Stimulated activated CD8-positive, alpha-beta memory T cell treated with anti-CD3 and anti-CD28 coated beads, Interleukin-7, amount 100 ng/mL, for 24 hours (primary cell): Measurements from ENCODE around the gene PRRT4.

Experiments
- DNase-seq: peaks from one replicate; pipeline ENCODE4 v3.0.0-alpha.2; 2020; ENCODE audit warnings: low read depth

Gene PRRT4

DNA sequence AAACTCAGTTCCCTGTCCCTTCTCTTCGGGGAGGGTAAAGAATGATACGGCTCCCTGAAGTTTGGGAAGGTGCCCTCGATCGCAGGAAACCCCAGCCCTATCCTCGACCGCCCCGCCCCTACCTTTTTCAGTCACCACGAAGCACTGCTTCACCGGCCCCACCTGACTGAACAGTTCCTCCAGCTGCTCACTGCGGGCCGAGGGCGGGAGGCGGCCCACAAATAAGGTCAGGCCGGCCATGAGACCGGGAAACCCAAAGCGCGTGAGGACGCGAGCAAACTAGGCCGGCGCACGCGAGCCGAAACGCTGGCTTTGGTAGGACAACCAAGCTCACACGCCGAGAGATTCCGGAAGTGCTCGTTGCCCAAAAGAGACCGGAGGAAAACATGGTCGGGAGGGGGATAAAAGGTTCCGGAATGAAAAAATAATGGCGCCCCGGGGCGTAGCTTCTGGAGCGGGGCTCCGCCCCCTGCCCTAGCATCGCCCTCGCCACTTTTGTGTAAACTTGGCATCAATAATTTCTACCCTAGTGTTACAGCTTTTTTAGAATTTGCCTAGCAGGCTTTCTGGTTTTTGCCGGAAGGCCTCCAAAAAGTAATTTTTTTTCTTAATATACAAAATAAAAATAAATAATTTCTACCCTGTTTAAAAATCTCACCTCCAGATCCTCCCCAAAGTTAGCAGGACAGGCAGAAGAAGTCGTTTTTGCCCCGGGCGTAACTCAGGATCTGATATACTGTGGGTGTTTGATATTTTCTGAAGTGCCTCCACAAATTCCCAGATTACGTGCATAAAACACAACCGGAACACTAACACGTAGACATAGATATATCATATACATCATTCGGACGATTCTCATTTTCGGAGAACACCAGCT is 17.7 kb downstream of the PRRT4 start, which contains the start of gene RBM28:
Gene RBM28 (minus strand): TSS at position 355 of the 877 bp plus-strand sequence. CDS start 115 bp downstream, at position 240.
- DNase-seq, result peak; percentile 69

DNA sequence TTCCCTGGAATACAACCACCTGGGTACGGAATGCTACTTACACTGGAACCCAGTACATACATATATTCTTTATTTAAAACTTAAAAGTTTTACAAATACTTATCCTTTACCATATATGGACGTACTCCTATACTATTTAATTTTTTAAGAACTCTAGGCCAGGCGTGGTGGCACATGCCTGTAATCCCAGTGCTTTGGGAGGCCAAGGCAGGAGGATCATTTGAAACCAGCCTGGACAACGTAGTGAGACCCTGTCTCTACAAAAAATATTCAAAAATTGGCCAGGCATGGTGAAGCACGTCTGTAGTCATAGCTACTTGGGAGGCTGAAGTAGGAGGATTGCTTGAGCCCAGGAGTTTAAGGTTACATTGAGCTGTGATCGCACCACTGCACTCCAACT is 19.8 kb downstream of the PRRT4 start:
- DNase-seq, result no peak

DNA sequence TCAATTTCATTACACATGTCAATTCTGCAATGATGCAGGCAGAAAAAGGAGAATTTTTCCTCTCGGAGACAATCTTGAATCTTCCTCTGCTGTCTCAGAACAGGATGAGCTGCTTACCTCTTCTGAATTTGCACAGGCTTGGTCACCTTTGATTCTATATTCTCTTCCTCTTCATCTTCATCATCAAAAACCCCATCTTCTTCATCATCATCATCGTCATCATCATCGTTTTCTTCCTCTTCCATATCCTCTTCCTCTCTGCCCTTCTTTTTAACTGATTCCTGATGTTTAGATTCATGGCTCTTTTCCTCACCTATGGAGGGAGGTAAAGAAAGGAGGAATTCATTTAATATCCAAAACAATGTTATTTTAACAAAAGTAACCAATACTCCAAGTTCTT is 25.8 kb downstream of the PRRT4 start:
- no peak for DNase-seq

DNA sequence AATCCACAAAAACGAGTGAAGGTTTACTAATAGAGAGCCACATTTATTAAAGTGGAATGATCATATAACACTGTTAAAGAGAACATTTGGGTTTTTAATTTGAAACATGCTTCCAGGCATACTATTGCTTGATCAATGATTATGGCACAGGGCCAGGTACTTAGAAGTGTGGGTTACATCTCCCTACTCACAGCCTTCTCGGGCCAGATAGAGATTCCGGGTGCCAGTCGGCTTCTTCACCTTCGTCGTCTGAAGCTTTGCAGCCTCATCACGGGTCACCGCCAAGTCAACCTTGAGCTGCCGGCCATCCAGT is 37.2 kb downstream of the PRRT4 start:
- DNase-seq, result no peak

DNA sequence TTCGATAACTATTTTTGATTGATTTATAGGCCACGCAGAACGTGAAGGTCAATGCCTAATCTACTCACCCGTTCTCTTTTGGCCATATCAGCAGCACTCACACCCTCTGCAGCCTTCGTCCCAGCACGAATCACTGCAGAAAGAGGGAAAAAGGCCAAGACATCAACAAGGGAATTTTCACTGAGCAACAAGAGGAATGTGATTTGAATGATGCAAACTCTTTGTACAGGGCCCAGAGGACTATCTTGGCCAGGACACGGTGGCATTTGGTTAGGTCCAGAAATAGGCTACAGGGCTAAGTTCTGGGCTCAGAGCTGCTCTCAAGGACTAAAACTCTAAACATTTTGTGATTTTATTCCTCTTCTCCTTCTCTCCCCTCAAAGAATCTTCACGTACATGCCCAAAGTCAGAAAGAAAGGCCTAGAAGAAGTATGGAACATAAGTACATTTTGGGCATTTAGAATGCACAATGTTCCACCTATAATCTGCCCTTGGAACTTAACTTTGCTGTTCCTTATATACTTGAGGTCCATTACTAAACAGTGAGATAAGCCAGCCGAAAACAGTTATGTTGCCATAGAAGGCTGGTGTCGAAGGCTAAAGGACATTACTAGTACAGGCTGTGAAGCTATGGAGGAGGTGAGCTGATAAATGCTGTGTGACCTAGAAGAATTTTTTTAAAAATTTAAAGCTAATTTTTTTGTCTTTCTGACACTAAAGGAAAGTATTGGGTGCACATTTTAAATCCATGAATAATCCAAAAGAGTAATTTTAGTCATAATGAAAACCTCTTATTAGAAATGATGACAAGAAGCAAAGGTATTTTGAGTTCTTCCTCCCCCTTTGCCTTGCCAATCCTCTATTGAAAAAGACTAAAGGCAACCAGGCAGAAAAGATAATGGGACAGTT is 37.8 kb downstream of the PRRT4 start:
- DNase-seq, result no peak

DNA sequence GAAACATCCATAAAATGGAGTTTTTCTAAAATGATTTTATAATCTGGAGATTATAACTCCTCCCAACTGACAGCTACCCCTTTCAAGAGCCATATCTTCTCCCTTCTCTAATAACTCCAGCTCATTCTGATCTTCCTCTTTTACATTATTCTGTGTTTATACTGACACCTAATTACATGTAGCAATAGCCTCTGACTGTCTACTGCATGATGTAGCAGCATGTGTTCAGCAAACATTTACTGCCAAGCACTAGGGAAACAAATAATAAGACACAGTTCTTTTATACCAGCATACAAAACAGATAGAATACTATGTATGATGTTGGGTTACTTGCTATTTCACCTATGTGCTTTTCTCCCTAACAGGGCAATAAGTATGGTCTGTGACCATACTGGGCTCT is 38.5 kb downstream of the PRRT4 start:
- no peak for DNase-seq

DNA sequence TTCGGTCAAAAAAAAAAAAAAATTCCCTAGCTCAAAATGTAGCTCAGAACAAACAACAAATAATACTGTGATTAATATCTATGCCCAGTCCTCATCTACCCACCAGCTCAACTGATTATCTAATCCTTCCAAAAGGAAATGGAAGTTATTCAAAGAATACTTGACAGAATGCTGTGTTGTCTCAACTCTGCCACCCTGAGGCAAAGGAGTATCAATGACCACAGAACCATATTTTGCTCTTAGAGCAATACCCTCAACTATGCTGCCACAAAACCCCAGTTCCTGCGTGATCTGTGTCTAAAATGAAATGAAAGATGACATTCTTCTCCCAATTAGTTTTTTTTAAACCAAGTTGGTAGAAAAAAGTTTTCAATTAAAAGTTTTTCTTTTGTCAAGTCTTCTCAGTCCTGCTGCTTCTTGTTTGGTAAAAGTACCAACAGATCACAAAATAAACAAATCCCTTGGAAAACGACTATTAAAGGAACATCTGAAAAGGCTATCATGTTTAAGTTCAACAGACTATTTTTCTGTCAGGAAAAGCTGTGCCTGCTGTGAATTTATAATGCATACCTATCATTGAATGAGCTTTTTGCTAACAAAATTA is 39.3 kb downstream of the PRRT4 start:
- DNase-seq, result no peak

DNA sequence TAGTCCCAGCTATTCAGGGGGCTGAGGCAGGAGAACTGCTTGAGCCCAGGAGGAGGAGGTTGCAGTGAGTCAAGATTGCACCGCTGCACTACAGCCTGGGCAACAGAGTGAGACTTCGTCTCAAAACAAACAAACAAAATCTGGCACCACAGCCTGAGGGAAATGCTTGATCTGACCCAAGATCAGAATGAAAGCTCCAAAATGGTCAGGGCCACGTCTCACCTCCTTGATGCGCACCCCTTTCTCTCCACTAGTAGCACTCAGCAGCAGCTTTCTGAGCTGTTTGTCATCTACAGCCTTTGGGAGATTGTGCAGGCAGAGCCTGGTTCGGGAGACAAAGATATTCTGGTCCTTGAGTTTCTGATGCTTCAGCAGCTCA is 40.5 kb downstream of the PRRT4 start:
- no peak for DNase-seq

DNA sequence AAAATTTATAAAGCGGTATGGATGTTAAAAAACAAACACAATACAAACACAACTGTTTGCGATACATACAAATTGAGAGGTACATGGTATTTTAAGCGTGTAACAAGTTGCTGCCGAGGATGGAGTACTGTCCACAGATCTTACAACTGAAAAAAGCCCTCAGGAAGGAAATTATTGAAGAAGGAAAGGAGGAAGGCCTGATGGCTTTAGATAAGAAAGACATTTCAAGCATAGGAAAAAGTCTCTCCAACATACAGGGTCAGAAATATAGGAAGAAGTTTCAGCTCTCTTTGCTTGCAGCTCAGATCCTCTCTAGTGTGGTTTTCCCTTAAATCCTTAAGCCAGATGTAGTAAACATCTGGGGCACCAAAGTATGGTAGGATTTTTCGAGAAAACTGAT is 42.8 kb downstream of the PRRT4 start:
- no peak for DNase-seq

DNA sequence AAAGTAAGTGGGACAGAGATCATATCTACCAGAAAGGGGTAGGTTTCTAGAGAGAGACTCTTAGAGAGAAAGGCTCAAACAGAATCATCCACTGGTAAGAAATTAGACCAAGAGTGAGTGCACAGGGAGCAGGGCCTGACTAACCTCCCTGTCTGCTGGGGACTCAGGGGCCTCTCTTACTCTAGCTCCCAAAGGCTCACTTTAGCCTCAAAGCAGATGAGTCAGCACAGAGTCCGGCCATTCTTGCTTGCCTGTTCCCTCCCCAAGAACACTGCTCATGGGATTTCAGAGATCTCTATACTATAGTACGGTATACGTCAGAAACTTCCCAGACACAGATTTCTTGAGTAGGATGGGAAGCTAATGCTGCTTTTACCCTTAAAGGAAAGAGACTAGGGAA is 50.5 kb downstream of the PRRT4 start:
- no peak for DNase-seq

DNA sequence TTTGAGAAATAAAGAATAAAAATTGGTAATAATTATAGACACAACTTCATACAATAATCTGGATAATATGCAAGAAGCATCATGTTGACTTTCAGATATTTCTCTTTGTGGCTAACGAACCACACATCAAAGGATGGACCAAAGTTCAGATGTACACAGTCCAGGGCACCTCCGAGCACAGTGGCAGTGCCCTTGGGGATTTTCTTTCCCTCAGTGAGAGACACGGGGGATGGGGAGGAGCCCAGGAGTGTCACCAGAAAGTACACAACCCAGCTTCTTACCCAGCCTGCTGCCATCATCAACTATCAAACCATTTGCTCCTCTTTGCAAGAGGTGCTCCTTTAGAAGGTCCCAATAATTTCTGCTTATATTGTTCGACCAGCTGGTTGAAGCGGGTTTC is 51.0 kb downstream of the PRRT4 start:
- DNase-seq, result no peak

DNA sequence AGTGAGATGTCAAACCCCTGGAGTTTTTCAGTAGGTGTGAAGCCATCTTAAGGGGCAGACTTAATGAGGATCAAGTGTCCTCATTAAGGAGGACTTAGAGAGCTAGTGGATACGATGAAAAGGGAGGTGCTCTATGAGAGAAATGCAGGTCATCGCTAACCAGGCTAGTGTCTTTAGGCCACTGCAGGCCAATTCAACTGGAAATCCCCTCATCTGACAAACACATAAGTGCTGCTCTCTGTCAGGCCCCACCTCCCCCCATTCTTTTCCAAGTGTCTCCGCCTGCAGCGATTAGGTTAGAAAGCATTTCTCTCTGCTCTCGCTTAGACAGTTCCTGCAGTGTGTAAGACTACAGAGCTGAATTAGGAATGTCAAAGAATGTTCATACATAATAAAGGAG is 51.5 kb downstream of the PRRT4 start:
- DNase-seq, result no peak

DNA sequence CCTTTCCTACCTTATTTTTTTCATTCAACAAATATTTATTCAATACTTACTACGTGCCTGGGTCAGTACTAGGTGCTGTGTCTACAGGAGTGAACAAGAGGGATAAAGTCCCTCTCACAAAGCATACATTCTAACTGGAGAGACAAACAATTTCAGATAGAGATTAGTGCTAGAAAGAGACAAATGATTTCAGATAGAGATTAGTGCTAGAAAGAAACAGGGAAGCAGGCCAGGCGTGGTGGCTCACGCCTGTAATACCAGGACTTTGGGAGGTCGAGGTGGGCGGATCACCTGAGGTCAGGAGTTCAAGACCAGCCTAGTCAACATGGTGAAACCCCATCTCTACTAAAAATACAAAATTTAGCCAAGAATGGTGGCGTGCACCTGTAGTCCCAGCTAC is 52.4 kb downstream of the PRRT4 start:
- no peak for DNase-seq

DNA sequence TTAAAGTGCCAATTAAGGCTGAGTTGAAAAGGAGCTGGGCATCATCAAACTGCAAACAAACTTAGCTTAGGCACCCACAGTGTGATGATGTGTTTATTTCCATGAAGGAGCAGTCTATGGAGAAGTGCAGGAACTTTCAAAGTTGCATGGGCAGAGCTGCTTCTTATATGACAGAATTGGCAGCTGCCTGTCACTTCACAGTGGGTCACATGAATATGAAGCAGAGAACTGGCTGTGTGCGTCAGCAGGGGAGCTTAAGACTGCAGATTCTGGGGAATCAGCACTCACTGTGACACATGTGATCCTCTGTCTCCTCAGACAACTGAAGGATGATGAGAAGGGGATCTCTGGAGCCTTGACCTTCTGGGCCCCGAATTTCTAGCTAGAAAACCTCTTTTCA is 54.4 kb downstream of the PRRT4 start:
- no peak for DNase-seq

DNA sequence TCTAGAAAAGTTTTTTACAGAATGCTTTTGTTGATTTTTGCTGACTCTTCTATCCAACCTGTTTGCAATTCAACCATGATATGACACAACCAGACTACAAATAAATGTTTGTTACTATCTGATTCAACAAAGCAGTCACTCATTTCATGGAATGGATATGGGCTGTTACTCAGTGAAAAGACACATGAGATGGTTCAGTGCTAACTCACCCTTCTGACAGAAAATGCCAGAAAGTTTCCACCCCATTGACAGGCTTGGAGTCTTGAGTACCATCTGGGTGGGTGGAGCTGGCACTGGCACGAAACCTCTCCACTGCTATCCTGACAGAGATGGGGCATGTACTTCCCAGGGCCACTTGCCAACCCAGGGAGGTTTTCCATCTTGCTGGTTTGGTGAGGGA is 57.3 kb downstream of the PRRT4 start:
- DNase-seq, result no peak

DNA sequence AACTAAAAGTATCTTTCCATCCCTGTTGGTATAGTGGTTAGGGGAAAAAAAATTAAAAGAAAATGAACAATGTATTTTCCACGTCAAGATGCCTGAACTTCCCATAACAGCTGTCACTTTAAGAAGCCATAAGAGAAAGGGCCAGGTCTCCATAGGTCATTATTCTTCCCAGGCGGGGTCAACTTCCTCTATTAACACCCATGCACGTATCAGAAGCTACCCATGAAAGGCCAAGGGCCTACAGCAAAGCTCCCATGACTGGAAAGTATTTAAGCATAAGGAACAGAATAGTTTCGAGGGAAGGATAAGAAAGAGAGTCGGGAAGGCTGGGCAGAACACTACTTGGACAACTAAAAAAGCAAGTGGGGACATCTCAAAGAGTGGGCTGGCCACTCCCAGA is 57.8 kb downstream of the PRRT4 start:
- no peak for DNase-seq

DNA sequence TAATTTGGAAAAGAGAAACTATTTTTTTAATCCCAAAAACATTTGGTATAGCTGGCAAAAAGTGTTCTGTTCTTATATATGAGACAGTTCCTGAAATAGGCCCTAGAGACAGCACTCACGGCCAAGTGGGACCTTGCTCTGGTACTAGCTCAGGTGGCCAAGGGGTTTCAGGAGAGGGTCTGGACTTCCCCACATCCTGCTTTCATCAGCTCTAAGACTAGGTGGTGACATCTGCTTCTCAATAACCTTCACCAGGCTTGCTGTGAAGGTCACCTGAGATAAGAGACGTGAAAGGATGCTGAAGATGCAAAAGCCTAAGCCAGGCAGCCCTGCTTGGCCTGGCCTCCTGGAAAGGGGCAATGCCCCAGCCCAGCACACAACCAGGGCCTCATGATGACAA is 58.4 kb downstream of the PRRT4 start:
- no peak for DNase-seq

DNA sequence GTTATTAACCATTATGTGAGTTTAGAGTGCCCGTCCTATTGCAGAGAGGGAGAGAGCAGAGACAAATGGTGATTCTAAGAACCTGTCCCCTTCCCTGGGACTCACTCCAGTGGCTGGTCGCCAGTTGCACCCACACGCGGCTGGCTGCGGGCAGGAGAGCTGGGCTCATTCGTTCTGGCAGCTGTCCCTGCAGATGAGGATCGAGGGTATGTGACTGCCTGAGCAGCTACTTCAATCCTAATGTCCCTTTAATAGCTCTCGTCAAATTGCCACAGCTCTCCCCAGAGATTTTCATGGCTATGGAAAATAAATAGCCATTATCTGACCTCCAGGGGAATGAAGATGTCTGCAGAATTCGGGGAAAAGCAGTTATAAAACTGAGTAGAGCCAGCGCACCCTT is 59.4 kb downstream of the PRRT4 start:
- no peak for DNase-seq
